Cardiac muscle cell (in vitro differentiated cells and primary cell): ENCODE measurements around the gene SPN. TPM values are rescaled to one million over a fixed set of nuclear protein-coding genes. Genes with fewer than 3 reads are reported as not detected.

Experiments used
- DNase-seq, 2 donors: peaks; one replicate each; pipeline versions ENCODE4 v3.0.0 to v3.0.0-alpha.2; 2010 to 2017; ENCODE audit warnings: low read depth in 1 of 2, low spot score in 1 of 2
- H3K27ac ChIP-seq: fragments of 200-600 bp; sonication (generic); 2 replicates; pipeline ENCODE4 v1.5.1; 2016
- H3K27me3 ChIP-seq: fragments of 200-600 bp; sonication (generic); 2 replicates; pipeline ENCODE4 v1.6.0; 2016; ENCODE audit warnings: control low read depth
- H3K36me3 ChIP-seq: fragments of 200-600 bp; sonication (generic); 2 replicates; pipeline ENCODE4 v1.5.1; 2016; ENCODE audit warnings: control low read depth
- H3K4me1 ChIP-seq: fragments of 200-600 bp; sonication (generic); 2 replicates; pipeline ENCODE4 v1.8.1; 2017; ENCODE audit warnings: low read depth, mild to moderate bottlenecking, mixed run types
- H3K4me3 ChIP-seq: fragments of 200-600 bp; sonication (generic); 2 replicates; pipeline ENCODE4 v1.5.1; 2016; ENCODE audit warnings: mild to moderate bottlenecking
- H3K9me3 ChIP-seq: fragments of 200-600 bp; sonication (generic); 2 replicates; pipeline ENCODE4 v1.5.1; 2017; ENCODE audit warnings: low read depth, mild to moderate bottlenecking, control low read depth
- CTCF ChIP-seq: IDR thresholded peaks from 2 replicates; pipeline ENCODE4 v1.5.1; 2012; ENCODE audit warnings: low read depth, mild to moderate bottlenecking, low read length
- polyA plus RNA-seq: library from polyadenylated mRNA; unstranded; fragments of >200 nt; fragmentation: Nextera tagmentation; extraction: Ambion mirVana; gene quantifications from 2 replicates; pipeline ENCODE4 v1.2.1, GENCODE V29; 2016
- total RNA-seq: library from RNA; depleted of rRNA; stranded (reverse); fragments of >200 nt; gene quantifications from 2 replicates; pipeline ENCODE4 v1.2.3, GENCODE V29; 2016

The SPN gene
- total and polyA plus RNA-seq, 2 experiments from 2014 or later, result 1.1 to 1.5 TPM

DNA sequence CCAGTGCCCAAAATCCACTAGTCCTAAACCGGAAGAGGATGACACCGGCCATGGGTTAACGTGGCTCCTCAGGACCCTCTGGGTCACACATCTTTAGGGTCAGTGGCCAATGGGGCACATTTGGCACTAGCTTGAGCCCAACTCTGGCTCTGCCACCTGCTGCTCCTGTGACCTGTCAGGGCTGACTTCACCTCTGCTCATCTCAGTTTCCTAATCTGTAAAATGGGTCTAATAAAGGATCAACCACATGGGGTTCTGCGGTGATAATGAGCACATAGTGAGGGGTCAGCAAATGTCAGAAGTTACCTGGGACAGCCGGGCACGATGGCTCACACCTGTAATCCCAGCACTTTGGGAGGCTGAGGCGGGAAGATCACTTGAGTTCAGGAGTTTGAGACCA is 34.3 kb downstream of the SPN start:
- no peak for TF ChIP-seq CTCF
- no peaks in the 10 kb centered on the region for H3K9me3 ChIP-seq
- H3K27ac ChIP-seq, result no peak overlapping the region
- no peaks in the 10 kb centered on the region for H3K4me1 ChIP-seq
- no peak for DNase-seq
- H3K27me3 ChIP-seq, result no peaks in the 10 kb centered on the region
- H3K4me3 ChIP-seq, result no peak overlapping the region
- no peaks in the 10 kb centered on the region for H3K36me3 ChIP-seq

- TF ChIP-seq CTCF, result no peak
- no peaks in the 10 kb centered on the region for H3K9me3 ChIP-seq
- no peaks in the 10 kb centered on the region for H3K36me3 ChIP-seq
- H3K27ac ChIP-seq, result no peak overlapping the region
- DNase-seq, result no peak
- H3K4me1 ChIP-seq, result no peaks in the 10 kb centered on the region
- H3K27me3 ChIP-seq, result no peaks in the 10 kb centered on the region
- H3K4me3 ChIP-seq, result no peak overlapping the region
Observed at GRCh38 chr16:29698042-29698441, 35.0 kb downstream of the SPN start.

GRCh38 chr16:29698484-29699323 is 35.7 kb downstream of the SPN start:
- H3K36me3 ChIP-seq, result no peaks in the 10 kb centered on the region
- no peaks in the 10 kb centered on the region for H3K4me1 ChIP-seq
- TF ChIP-seq CTCF, result no peak
- DNase-seq, result no peak
- H3K9me3 ChIP-seq, result no peaks in the 10 kb centered on the region
- H3K27ac ChIP-seq, result no peak overlapping the region
- H3K4me3 ChIP-seq, result no peak overlapping the region
- H3K27me3 ChIP-seq, result no peaks in the 10 kb centered on the region

GRCh38 chr16:29699324-29700219 is 36.5 kb downstream of the SPN start:
- no peaks in the 10 kb centered on the region for H3K9me3 ChIP-seq
- no peaks in the 10 kb centered on the region for H3K4me1 ChIP-seq
- no peak overlapping the region for H3K4me3 ChIP-seq
- DNase-seq, result no peak
- H3K36me3 ChIP-seq, result no peaks in the 10 kb centered on the region
- H3K27me3 ChIP-seq, result no peaks in the 10 kb centered on the region
- H3K27ac ChIP-seq, result no peak overlapping the region
- no peak for TF ChIP-seq CTCF

DNA sequence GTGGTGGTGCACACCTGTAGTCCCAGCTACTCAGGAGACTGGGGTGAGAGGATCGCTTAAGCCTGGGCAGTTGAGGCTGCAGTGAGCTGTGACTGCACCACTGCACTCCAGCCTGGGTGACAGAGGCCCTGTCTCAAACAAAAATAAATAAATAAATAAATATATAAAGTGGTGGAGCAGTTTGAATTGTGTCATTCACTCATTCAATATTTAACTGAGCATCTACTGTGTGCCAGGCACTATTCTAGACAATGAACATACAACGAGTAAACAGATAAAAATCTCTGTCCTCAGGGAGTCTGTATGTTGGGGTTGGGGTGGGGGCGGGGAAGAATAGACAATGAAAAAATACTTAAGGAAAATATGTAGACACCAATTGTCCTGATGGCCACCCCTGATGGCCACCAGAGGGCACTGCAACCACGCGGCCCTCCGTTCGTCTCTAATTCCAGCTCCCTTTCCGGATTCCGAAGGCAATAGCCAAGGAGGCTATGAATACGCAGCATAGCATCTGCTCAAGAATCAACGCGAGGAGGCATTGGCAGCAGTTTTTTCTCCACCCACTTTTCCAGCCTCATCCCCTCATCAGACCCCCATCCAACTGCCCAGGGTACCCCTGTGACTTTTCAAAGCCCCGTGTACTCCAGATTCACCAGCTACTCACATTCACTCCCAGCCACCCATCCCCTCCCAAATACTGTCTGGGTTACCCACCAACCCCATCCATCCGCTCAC is 37.4 kb downstream of the SPN start:
- no peaks in the 10 kb centered on the region for H3K27me3 ChIP-seq
- H3K9me3 ChIP-seq, result no peaks in the 10 kb centered on the region
- DNase-seq, result peak; percentile 75 to 94
- H3K4me3 ChIP-seq, result no peak overlapping the region
- no peaks in the 10 kb centered on the region for H3K36me3 ChIP-seq
- H3K4me1 ChIP-seq, result no peaks in the 10 kb centered on the region
- H3K27ac ChIP-seq, result no peak overlapping the region
- TF ChIP-seq CTCF, result peak; percentile 88
